HG03460 (cell line): Measurements from ENCODE around the gene GRIN2C.
"Not testable (repeated sequence)": the region's sequence is repeated elsewhere in the genome, so short reads cannot be mapped to it uniquely, and the experiment has no call there.

ENCODE experiments used
- ATAC-seq: cut with Tn5 transposase; IDR thresholded peaks from one replicate; pipeline ENCODE4 v1.9.1; 2021; ENCODE audit not compliant: unreplicated experiment

Gene GRIN2C

GRCh38 chr17:74859459-74860228 lies at the start of gene GRIN2C:
Gene GRIN2C (minus strand): TSS chr17:74859885. CDS start chr17:74855092, 4,793 bp downstream.
- ATAC-seq: no peak

DNA sequence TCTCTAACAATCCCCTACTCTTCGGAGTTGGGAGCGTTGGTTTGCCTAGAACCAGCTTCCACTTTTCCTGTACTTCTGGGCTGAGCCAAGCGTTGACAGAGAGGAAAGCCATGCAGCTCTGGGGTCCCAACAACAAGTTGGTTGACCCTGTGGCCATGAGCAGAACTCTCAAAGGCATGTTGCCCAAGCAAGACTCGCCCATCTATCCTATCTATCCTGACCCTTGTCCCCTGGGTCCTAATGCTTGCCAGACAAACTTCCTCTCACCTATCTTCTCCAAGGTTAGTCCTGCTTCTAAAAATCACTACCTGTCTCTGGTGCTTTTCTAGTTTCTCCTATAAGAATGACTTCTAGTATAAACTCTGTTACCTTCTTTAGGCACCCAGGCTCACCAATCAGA lies 49.4 kb upstream of the GRIN2C start:
- ATAC-seq: not testable (repeated sequence)

DNA sequence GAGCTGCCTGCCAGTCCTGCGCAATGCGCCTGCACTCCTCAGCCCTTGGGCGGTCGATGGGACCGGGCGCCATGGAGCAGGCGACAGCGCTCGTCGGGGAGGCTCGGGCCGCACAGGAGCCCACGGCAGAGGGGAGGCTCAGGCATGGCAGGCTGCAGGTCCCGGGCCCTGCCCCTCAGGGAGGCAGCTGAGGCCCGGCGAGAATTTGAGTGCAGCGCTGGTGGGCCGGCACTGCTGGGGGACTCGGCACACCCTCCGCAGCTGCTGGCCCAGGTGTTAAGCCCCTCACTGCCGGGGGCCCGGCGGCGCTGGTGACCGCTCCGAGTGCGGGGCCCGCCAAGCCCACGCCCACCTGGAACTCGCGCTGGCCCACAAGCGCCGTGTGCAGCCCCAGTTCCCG lies 47.3 kb upstream of the GRIN2C start:
- no peak for ATAC-seq

GRCh38 chr17:74906214-74906793 lies 46.6 kb upstream of the GRIN2C start:
- ATAC-seq: not testable (repeated sequence)

DNA sequence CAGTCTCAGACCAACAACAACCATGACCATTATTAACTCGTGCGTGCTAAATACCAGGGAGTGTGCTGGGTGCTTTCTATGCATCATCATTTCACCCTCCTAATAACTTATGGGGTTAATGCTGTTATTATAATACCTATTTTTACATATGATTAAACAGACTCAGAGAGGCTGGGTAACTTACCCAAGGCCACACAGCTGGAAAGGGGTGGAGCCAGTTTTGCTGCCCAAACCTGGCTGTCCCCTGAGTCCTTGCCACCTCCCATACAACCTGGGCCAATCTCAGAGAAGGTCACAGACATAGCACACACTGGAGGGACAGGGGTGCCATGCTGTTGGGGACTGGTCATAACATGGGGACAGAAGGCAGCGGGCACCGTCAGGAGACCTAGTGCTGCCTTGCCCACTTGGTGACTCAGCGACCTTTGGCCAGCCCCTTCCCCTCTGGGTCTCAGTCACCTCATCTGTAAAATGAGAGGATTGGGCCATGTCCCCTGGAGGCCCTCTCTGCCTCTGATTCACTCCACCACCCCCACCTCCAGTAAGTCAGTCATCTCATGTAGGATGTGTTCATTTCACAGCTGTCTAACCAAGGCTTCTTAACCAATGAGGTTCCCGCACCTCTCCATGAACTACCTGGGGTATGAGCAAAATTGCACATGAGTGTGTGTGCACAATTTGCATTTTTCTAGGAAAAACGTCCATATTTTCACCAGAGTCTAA lies 45.2 kb upstream of the GRIN2C start:
- no peak for ATAC-seq

- ATAC-seq: no peak
These were observed 44.0 kb upstream of the GRIN2C start for GRCh38 chr17:74903671-74904070.

DNA sequence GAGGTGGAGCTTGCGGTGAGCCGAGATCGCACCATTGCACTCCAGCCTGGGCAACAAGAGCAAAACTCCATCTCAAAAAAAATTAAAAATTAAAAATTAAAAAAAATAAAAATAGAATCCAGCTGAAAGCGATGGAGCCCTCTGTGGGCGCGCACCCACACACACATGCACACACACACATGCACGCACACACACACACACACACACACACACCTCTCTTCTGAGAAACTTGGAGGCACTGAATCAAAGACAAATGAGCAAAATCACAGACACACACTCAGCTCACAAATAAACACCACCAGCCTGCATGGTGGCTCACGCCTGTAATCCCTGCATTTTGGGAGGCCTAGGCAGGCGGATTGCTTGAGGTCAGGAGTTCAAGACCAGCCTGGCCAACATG lies 43.3 kb upstream of the GRIN2C start:
- ATAC-seq: no peak

GRCh38 chr17:74901353-74902135 lies 41.9 kb upstream of the GRIN2C start:
- no peak for ATAC-seq

DNA sequence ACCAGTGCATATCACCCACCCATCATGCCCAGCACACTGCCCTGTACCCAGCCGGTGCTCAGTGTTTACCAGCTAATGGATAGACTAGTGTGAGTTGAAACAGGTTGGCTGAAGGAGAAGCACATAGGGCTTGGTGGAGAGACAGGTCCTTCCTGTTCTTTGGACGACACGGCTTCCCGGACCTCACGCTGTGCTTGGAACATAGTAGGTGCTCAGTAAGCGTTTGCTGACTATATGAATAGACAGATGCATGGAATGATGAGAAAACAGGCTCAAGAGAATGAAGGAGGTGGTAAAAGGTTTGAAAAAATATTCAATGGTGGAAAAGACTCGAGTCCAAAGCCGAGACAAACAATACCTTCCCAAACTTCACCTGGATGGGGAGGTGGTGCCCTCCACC lies 40.5 kb upstream of the GRIN2C start:
- no peak for ATAC-seq

- ATAC-seq: no peak
These were observed 38.8 kb upstream of the GRIN2C start for GRCh38 chr17:74898376-74898946.

GRCh38 chr17:74893936-74894671 lies 34.4 kb upstream of the GRIN2C start:
- no peak for ATAC-seq

- no peak for ATAC-seq
These were observed 33.6 kb upstream of the GRIN2C start, which contains the start of gene FADS6 for GRCh38 chr17:74892974-74893911. Gene FADS6 (minus strand): TSS chr17:74893633. CDS start chr17:74893595, 38 bp downstream.

- ATAC-seq: no peak
These were observed 32.5 kb upstream of the GRIN2C start for GRCh38 chr17:74892013-74892841.

GRCh38 chr17:74890554-74890953 lies 30.9 kb upstream of the GRIN2C start:
- ATAC-seq: no peak

GRCh38 chr17:74888469-74888868 lies 28.8 kb upstream of the GRIN2C start:
- ATAC-seq: no peak

GRCh38 chr17:74883241-74883745 lies 23.6 kb upstream of the GRIN2C start:
- no peak for ATAC-seq

GRCh38 chr17:74882517-74883240 lies 23.0 kb upstream of the GRIN2C start:
- ATAC-seq: no peak
